GM12865 (cell line): ENCODE measurements around the gene KNOP1.
A peak's percentile ranks its signal among the peaks of the same experiment; 100 is the strongest.

Experiments
- DNase-seq: peaks from one replicate; pipeline ENCODE4 v3.0.0; 2010; ENCODE audit warnings: low read depth
- H3K4me3 ChIP-seq: 2 replicates; pipeline ENCODE4 v1.5.1; 2011; ENCODE audit warnings: mild to moderate bottlenecking, low read depth, low read length, control low read depth
- TF ChIP-seq, protein P1 (sequence below): IDR thresholded peaks from 2 replicates; pipeline ENCODE4 v1.5.1; 2011; ENCODE audit warnings: low read length, control low read depth, low read depth, inconsistent platforms; ENCODE audit not compliant: insufficient read depth; ENCODE audit errors: missing control alignments

KNOP1 gene, protein sequence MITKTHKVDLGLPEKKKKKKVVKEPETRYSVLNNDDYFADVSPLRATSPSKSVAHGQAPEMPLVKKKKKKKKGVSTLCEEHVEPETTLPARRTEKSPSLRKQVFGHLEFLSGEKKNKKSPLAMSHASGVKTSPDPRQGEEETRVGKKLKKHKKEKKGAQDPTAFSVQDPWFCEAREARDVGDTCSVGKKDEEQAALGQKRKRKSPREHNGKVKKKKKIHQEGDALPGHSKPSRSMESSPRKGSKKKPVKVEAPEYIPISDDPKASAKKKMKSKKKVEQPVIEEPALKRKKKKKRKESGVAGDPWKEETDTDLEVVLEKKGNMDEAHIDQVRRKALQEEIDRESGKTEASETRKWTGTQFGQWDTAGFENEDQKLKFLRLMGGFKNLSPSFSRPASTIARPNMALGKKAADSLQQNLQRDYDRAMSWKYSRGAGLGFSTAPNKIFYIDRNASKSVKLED

DNA sequence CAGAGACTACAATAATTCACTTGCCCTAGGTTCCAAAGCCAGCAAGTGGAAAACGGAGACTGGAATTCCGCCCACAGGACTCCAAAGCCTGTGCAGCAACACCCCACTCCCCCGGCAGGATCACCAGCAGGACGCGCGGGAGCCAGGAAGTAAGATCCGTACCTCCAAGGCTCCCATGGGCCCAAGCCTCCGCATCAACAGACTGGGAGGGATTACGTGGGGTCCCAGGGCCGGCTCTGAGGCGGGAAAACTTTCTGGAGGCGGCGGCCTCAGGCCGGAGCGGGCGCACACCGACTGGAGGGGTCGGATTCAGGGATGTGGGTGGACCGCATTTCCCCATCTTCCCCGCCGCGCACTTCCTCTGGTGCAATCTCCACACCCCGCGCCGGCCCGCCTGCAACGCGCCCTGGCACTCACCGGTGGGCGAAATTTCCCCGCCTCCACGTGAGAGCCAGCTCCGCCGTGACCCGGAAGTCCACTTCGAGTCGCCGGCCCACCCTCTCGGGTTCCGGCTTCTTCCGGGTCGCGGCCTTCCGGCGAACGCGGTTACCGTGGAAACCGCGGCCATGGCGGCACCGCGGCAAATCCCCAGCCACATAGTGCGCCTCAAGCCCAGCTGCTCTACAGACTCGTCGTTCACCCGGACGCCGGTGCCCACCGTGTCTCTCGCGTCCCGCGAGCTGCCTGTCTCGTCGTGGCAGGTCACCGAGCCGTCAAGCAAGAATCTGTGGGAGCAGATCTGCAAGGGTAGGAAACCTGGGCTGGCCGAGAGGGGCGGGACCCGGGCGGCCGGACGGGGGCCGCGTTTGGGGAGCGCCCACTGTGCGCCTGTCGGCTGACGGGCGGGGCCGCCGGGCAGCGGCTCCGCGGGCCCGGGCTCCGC, at the start of gene KNOP1, which contains the start of gene IQCK:
KNOP1 (minus strand) TSS at position 487 of the 883 bp plus-strand sequence. CDS start 3,192 bp downstream, outside the sequence.
IQCK (plus strand) TSS at position 531 of the 883 bp plus-strand sequence; CDS start at position 567, 36 bp downstream.
- peak; percentile 94 for DNase-seq
- H3K4me3 ChIP-seq, result peak within 1 kb of the TSS; percentile 98
- TF ChIP-seq, protein P1, sequence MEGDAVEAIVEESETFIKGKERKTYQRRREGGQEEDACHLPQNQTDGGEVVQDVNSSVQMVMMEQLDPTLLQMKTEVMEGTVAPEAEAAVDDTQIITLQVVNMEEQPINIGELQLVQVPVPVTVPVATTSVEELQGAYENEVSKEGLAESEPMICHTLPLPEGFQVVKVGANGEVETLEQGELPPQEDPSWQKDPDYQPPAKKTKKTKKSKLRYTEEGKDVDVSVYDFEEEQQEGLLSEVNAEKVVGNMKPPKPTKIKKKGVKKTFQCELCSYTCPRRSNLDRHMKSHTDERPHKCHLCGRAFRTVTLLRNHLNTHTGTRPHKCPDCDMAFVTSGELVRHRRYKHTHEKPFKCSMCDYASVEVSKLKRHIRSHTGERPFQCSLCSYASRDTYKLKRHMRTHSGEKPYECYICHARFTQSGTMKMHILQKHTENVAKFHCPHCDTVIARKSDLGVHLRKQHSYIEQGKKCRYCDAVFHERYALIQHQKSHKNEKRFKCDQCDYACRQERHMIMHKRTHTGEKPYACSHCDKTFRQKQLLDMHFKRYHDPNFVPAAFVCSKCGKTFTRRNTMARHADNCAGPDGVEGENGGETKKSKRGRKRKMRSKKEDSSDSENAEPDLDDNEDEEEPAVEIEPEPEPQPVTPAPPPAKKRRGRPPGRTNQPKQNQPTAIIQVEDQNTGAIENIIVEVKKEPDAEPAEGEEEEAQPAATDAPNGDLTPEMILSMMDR, result no peak

DNA sequence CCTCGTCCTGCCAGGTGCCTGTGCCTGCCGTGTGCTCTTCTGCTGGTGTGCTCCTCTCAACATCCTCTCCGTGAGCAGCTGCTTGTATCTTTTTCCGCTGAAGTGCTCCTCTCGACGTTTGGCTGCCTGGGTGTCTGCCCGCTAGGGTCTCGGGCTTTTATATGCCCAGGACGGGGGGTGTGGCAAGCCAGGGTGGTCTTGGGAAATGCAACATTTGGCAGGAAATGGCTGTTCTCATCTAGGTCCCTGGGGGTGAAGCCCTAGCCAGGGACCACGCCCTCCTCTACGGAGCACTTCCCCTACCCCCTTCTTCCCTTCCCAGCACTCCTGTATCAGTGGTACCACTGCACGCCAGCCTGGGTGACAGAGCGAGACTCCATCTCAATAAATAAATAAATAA, 49.5 kb upstream of the KNOP1 start:
- TF ChIP-seq, protein P1, result no peak
- no peak for DNase-seq
- H3K4me3 ChIP-seq, result no peak overlapping the region

DNA sequence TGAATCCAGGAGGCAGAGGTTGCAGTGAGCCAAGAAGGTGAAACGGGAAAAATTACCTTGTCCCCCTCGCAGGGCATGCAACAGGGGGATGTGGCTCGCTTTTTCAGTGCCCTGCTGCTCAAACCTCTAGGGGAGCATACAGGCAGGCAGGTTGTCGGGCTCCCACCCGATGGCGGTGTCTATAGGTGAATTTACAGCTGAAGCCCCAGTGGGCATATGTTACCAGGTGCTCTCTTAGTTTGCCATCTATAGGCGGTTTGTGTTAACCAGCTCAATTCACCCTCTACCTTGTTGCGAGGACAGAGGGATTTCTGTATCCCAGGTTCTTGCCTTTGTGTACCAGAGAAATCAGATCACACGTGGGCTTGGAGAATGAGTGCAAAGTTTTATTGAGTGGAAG, 49.0 kb upstream of the KNOP1 start:
- H3K4me3 ChIP-seq, result no peak overlapping the region
- TF ChIP-seq, protein P1, result no peak
- DNase-seq, result no peak

DNA sequence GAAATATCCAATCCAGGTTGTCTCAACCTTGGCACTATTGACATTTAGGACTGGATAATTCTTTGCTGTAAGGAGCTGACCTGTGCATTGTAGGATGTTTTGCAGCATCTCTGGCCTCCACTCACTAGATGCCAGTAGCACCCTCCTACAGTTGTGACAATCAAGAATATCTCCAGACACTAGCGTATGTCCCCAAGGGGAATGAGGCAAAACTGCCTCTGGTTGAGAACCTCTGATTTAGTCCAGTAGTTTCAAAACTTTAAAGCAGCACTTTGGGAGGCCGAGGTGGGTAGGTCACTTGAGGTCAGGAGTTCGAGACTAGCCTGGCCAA, 48.5 kb upstream of the KNOP1 start:
- DNase-seq, result no peak
- H3K4me3 ChIP-seq, result no peak overlapping the region
- TF ChIP-seq, protein P1, result no peak

DNA sequence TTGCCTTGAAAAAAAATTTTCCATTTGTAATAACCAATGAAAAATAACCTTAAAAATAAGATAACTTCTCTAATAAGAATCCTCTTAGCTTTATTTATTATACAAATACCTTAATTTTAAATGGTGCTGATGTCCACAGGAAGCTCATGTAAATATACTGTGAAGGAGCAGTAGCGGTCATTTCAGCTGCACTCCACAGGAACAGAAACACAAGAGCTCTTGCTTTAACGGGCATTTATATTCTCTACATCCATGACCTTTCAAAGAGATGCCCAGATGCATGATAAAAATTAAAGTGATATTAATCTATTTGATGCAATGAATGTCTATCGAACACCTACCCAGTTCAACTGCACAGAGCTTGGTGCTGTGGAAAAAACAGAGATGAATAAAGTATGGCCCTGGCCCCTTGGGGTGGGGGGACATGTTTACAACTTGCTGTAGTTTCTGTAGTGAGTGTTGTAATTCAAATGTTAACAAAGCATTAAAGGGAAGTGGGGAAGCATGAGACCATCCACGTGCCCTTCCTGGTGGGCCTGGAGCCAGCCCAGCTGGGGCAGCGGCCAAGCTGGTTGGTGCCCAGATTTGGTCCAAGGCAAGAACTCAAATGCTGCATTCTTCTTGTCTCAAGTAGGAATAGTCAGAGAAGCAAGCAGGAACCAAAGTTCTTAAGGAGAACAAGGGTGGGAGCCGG, 48.0 kb upstream of the KNOP1 start:
- TF ChIP-seq, protein P1, result no peak
- no peak for DNase-seq
- no peak overlapping the region for H3K4me3 ChIP-seq

DNA sequence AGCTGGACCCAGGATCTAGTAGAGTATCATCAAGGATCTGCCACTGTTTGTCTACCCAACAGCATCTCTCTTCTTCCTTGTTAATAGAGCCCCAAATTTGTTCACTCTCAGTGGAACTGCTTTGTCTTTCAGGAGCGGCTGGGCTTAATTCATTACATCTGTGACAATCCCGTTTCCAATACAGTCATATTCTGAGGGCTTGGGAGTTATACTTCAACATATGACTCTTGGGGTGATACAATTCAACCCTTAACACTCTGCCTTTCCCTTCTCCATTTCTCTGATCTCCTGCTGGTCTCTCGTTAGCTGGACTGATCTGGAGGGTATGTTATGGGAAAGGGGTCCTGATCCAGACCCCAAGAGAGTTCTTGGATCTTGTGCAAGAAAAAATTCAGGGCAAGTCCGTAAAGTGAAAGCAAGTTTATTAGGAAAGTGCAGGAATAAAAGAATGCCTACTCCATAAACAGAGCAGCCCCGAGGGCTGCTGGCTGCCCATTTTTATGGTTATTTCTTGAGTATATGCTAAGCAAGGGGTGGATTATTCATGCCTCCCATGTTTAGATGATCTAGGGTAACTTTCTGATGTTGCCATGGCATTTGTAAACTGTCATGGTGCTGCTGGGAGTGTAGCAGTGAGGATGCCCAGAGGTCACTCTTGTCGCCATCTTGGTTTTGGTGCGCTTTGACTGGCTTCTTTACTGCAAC, 42.5 kb upstream of the KNOP1 start:
- no peak overlapping the region for H3K4me3 ChIP-seq
- DNase-seq, result no peak
- TF ChIP-seq, protein P1, result no peak
